Measurements from ENCODE around the gene CD163. TPM values are rescaled to one million over a fixed set of nuclear protein-coding genes. Genes with fewer than 3 reads are reported as not detected.
A peak's percentile ranks its signal among the peaks of the same experiment; 100 is the strongest.
"Not testable (repeated sequence)": the region's sequence is repeated elsewhere in the genome, so short reads cannot be mapped to it uniquely, and the experiment has no call there.

CD163 gene
- not detected in 2 replicates for total RNA-seq (2014; rRNA removed; shearing (Covaris generic))

GRCh38 chr12:7503686-7504415, at the start of gene CD163:
TSS of gene CD163 (minus strand) at chr12:7503777. CDS start at chr12:7503690, 87 bp downstream.
- no peak for DNase-seq (ENCODE audit: low read depth)

- DNase-seq (ENCODE audit: low read depth) = no peak
These were observed 39.2 kb upstream of the CD163 start for GRCh38 chr12:7542813-7543212.

GRCh38 chr12:7542046-7542445, 38.5 kb upstream of the CD163 start:
- no peak for DNase-seq (ENCODE audit: low read depth)

GRCh38 chr12:7514416-7514815, 10.8 kb upstream of the CD163 start:
- DNase-seq (ENCODE audit: low read depth) = no peak

- DNase-seq (ENCODE audit: low read depth) = peak; percentile 92
These were observed 9.0 kb upstream of the CD163 start for GRCh38 chr12:7512553-7512952.

- not testable (repeated sequence) for DNase-seq (ENCODE audit: low read depth)
These were observed 6.4 kb upstream of the CD163 start for GRCh38 chr12:7509793-7510470.

- DNase-seq (ENCODE audit: low read depth) = no peak
These were observed 965 bp downstream of the CD163 start for GRCh38 chr12:7502612-7503011.

- DNase-seq (ENCODE audit: low read depth) = peak; percentile 63
These were observed 2.5 kb downstream of the CD163 start for GRCh38 chr12:7501031-7501588.

GRCh38 chr12:7499636-7500035, 3.9 kb downstream of the CD163 start:
- no peak for DNase-seq (ENCODE audit: low read depth)

GRCh38 chr12:7498809-7499208, 4.8 kb downstream of the CD163 start:
- DNase-seq (ENCODE audit: low read depth) = peak; percentile 82

- peak; percentile 15 for DNase-seq (ENCODE audit: low read depth)
These were observed 5.9 kb downstream of the CD163 start for GRCh38 chr12:7497661-7498060.

GRCh38 chr12:7496451-7496850, 7.1 kb downstream of the CD163 start:
- DNase-seq (ENCODE audit: low read depth) = no peak

- DNase-seq (ENCODE audit: low read depth) = no peak
These were observed 8.4 kb downstream of the CD163 start for GRCh38 chr12:7495136-7495535.

- no peak for DNase-seq (ENCODE audit: low read depth)
These were observed 10.6 kb downstream of the CD163 start for GRCh38 chr12:7493006-7493405.

- DNase-seq (ENCODE audit: low read depth) = no peak
These were observed 17.1 kb downstream of the CD163 start for GRCh38 chr12:7486512-7486911.

- peak; percentile 29 for DNase-seq (ENCODE audit: low read depth)
These were observed 18.5 kb downstream of the CD163 start for GRCh38 chr12:7485095-7485494.

GRCh38 chr12:7483343-7483742, 20.2 kb downstream of the CD163 start:
- DNase-seq (ENCODE audit: low read depth) = peak; percentile 47

GRCh38 chr12:7479771-7480170, 23.8 kb downstream of the CD163 start:
- DNase-seq (ENCODE audit: low read depth) = no peak

GRCh38 chr12:7472060-7472459, 31.5 kb downstream of the CD163 start:
- DNase-seq (ENCODE audit: low read depth) = no peak

- peak; percentile 55 for DNase-seq (ENCODE audit: low read depth)
These were observed 43.0 kb downstream of the CD163 start for GRCh38 chr12:7460375-7461259.

- no peak for DNase-seq (ENCODE audit: low read depth)
These were observed 43.6 kb downstream of the CD163 start for GRCh38 chr12:7459973-7460372.

GRCh38 chr12:7451756-7452155, 51.8 kb downstream of the CD163 start:
- no peak for DNase-seq (ENCODE audit: low read depth)

Data from RPMI7951 (cell line).